HepG2 (cell line): ENCODE measurements around the gene HDDC2. TPM values are rescaled to one million over a fixed set of nuclear protein-coding genes. Genes with fewer than 3 reads are reported as not detected.
A peak's percentile ranks its signal among the peaks of the same experiment; 100 is the strongest.

Experiments used
- EEA1 ChIP-seq: sonication (generic); formaldehyde crosslinking; IDR thresholded peaks from 2 replicates; pipeline ENCODE4 v1.5.1; 2020; ENCODE audit warnings: mild to moderate bottlenecking, missing genetic modification reagents, borderline replicate concordance
- GABPB1 ChIP-seq: IDR thresholded peaks from 2 replicates; pipeline ENCODE4 v1.6.1; 2016; ENCODE audit warnings: mild to moderate bottlenecking, missing genetic modification reagents, moderate library complexity, missing compliant biosample characterization
- MBNL3 ChIP-seq: fragments of 250-450 bp; sonication (Bioruptor Pico); conservative IDR thresholded peaks from 2 replicates; pipeline ENCODE4 v1.8.0; 2022; ENCODE audit warnings: mild to moderate bottlenecking, inconsistent platforms
- NRL ChIP-seq: sonication (generic); formaldehyde crosslinking; IDR thresholded peaks from 2 replicates; pipeline ENCODE4 v1.5.0; 2020; ENCODE audit warnings: missing genetic modification reagents, mild to moderate bottlenecking, moderate library complexity, borderline replicate concordance
- RFX5 ChIP-seq: IDR thresholded peaks from 2 replicates; pipeline ENCODE4 v1.6.1; 2011; ENCODE audit warnings: low read depth, low read length, improper control_type of control experiment
- SMAD9 ChIP-seq: sonication (generic); formaldehyde crosslinking; IDR thresholded peaks from 2 replicates; pipeline ENCODE4 v1.5.1; 2020; ENCODE audit warnings: mild to moderate bottlenecking, missing genetic modification reagents
- SP5 ChIP-seq: IDR thresholded peaks from 2 replicates; pipeline ENCODE4 v1.6.1; 2016; ENCODE audit warnings: low read depth, borderline replicate concordance
- SRF ChIP-seq: IDR thresholded peaks from 2 replicates; pipeline ENCODE4 v1.6.1; 2011; ENCODE audit warnings: mild to moderate bottlenecking, low read depth, low read length, moderate library complexity
- THAP9 ChIP-seq: sonication (generic); formaldehyde crosslinking; IDR thresholded peaks from 2 replicates; pipeline ENCODE4; 2020; ENCODE audit warnings: missing genetic modification reagents, mild to moderate bottlenecking, borderline replicate concordance
- ZBTB7B ChIP-seq: sonication (generic); formaldehyde crosslinking; IDR thresholded peaks from 2 replicates; pipeline ENCODE4 v1.4.0; 2020; ENCODE audit warnings: missing genetic modification reagents
- ZKSCAN5 ChIP-seq: sonication (generic); formaldehyde crosslinking; IDR thresholded peaks from 2 replicates; pipeline ENCODE4 v1.5.1; 2020; ENCODE audit warnings: mild to moderate bottlenecking, missing genetic modification reagents
- ZNF121 ChIP-seq: sonication (generic); formaldehyde crosslinking; IDR thresholded peaks from 2 replicates; pipeline ENCODE4 v1.5.0; 2020; ENCODE audit warnings: mild to moderate bottlenecking, missing genetic modification reagents
- ZNF335 ChIP-seq: sonication (generic); formaldehyde crosslinking; IDR thresholded peaks from 2 replicates; pipeline ENCODE4 v1.4.0; 2020; ENCODE audit warnings: missing genetic modification reagents
- ZNF460 ChIP-seq: sonication (generic); formaldehyde crosslinking; IDR thresholded peaks from 2 replicates; pipeline ENCODE4 v1.5.1; 2020; ENCODE audit warnings: missing genetic modification reagents, mild to moderate bottlenecking, borderline replicate concordance
- ZNF558 ChIP-seq: sonication (generic); formaldehyde crosslinking; IDR thresholded peaks from 2 replicates; pipeline ENCODE4 v1.9.0; 2022; ENCODE audit warnings: mild to moderate bottlenecking, missing genetic modification reagents, borderline replicate concordance
- ZNF589 ChIP-seq: sonication (generic); formaldehyde crosslinking; conservative IDR thresholded peaks from 2 replicates; pipeline ENCODE4 v1.8.0; 2022; ENCODE audit warnings: mild to moderate bottlenecking, moderate library complexity, missing genetic modification reagents
- ZNF605 ChIP-seq: sonication (generic); formaldehyde crosslinking; IDR thresholded peaks from 2 replicates; pipeline ENCODE4 v1.8.0; 2022; ENCODE audit warnings: mild to moderate bottlenecking, missing genetic modification reagents
- ZNF674 ChIP-seq: sonication (generic); formaldehyde crosslinking; IDR thresholded peaks from 2 replicates; pipeline ENCODE4 v1.5.0; 2020; ENCODE audit warnings: low read depth, mild to moderate bottlenecking, missing genetic modification reagents
- ZNF75D ChIP-seq: sonication (generic); formaldehyde crosslinking; IDR thresholded peaks from 2 replicates; pipeline ENCODE4 v1.8.1; 2023; ENCODE audit warnings: missing genetic modification reagents, mild to moderate bottlenecking, borderline replicate concordance
- ZNF792 ChIP-seq: IDR thresholded peaks from 2 replicates; pipeline ENCODE4 v1.6.1; 2016
- ZNF841 ChIP-seq: sonication (generic); formaldehyde crosslinking; IDR thresholded peaks from 2 replicates; pipeline ENCODE4 v1.8.1; 2023; ENCODE audit warnings: missing genetic modification reagents, borderline replicate concordance
- ZNF879 ChIP-seq: sonication (generic); formaldehyde crosslinking; IDR thresholded peaks from 2 replicates; pipeline ENCODE4 v1.8.1; 2023; ENCODE audit warnings: missing genetic modification reagents
- polyA plus RNA-seq, 8 experiments: library from polyadenylated mRNA; depleted of rRNA in 3 of 8; stranded (reverse) in 7 of 8; unstranded in 1 of 8; fragments of >200 nt; fragmentation: Illumina TruSeq in 4 of 8; extraction: Trizol in 4 of 8; gene quantifications; 2 replicates each; pipeline versions ENCODE4 v1.2.1 to v1.2.3, GENCODE V29; 2011 to 2016; ENCODE audit warnings: low read depth in 4 of 8, missing spikeins in 1 of 8, mixed read lengths in 1 of 8; ENCODE audit not compliant: insufficient read depth in 1 of 8
- total RNA-seq, 5 experiments: library from RNA; depleted of rRNA; stranded (reverse); fragments of >200 nt; fragmentation: Illumina TruSeq; extraction: Trizol; gene quantifications; 2 replicates each; pipeline ENCODE4 v1.2.3, GENCODE V29; 2016; ENCODE audit warnings: low read depth in 1 of 5
- TF ChIP-seq, protein P1 (sequence below): sonication (generic); formaldehyde crosslinking; IDR thresholded peaks from 2 replicates; pipeline ENCODE4 v1.4.0; 2020; ENCODE audit warnings: low read depth, mild to moderate bottlenecking, missing genetic modification reagents
- TF ChIP-seq, protein P2 (sequence below): sonication (generic); formaldehyde crosslinking; IDR thresholded peaks from 2 replicates; pipeline ENCODE4 v1.8.0; 2022; ENCODE audit warnings: mild to moderate bottlenecking, missing genetic modification reagents

The HDDC2 gene
- total and polyA plus RNA-seq, 2 of the 13 experiments (the other 11 are each of a cell fraction or from before 2014, with no cell fraction given) = 76.7 to 78.7 TPM

- peak; percentile 91; the same call in 1 of the 2 replicates for TF ChIP-seq ZNF75D (CRISPR knock-in tag)
- TF ChIP-seq GABPB1 (CRISPR knock-in tag) = peak; percentile 93
- TF ChIP-seq, protein P1, sequence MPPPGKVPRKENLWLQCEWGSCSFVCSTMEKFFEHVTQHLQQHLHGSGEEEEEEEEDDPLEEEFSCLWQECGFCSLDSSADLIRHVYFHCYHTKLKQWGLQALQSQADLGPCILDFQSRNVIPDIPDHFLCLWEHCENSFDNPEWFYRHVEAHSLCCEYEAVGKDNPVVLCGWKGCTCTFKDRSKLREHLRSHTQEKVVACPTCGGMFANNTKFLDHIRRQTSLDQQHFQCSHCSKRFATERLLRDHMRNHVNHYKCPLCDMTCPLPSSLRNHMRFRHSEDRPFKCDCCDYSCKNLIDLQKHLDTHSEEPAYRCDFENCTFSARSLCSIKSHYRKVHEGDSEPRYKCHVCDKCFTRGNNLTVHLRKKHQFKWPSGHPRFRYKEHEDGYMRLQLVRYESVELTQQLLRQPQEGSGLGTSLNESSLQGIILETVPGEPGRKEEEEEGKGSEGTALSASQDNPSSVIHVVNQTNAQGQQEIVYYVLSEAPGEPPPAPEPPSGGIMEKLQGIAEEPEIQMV (CRISPR knock-in tag) = peak; percentile 98
- no peak for TF ChIP-seq ZNF879 (CRISPR knock-in tag)
- TF ChIP-seq RFX5 = no peak
- TF ChIP-seq ZNF792 (CRISPR knock-in tag) = peak; percentile 90
- TF ChIP-seq SMAD9 (CRISPR knock-in tag) = 0 out of 2 replicates have a peak, but pooled peaks have one; percentile 85
- peak; percentile 64; the same call in 1 of the 2 replicates for TF ChIP-seq ZNF674 (CRISPR knock-in tag)
- no peak for TF ChIP-seq ZNF460 (CRISPR knock-in tag)
- TF ChIP-seq ZNF841 (CRISPR knock-in tag) = no peak
- peak; percentile 65; the same call in 1 of the 2 replicates for TF ChIP-seq ZBTB7B (CRISPR knock-in tag)
- peak; percentile 93 for TF ChIP-seq EEA1 (CRISPR knock-in tag)
- TF ChIP-seq ZNF121 (CRISPR knock-in tag) = peak; percentile 74; the same call in 1 of the 2 replicates
- peak; percentile 84; the same call in 1 of the 2 replicates for TF ChIP-seq ZNF558 (CRISPR knock-in tag)
- TF ChIP-seq NRL (CRISPR knock-in tag) = peak; percentile 96
- no peak for TF ChIP-seq MBNL3 (CRISPR knock-in tag)
- peak; percentile 63 for TF ChIP-seq THAP9 (CRISPR knock-in tag)
- TF ChIP-seq ZNF335 = 0 out of 2 replicates have a peak, but pooled peaks have one; percentile 34
- peak; percentile 86 for TF ChIP-seq SP5
- no peak for TF ChIP-seq SRF
- TF ChIP-seq, protein P2, sequence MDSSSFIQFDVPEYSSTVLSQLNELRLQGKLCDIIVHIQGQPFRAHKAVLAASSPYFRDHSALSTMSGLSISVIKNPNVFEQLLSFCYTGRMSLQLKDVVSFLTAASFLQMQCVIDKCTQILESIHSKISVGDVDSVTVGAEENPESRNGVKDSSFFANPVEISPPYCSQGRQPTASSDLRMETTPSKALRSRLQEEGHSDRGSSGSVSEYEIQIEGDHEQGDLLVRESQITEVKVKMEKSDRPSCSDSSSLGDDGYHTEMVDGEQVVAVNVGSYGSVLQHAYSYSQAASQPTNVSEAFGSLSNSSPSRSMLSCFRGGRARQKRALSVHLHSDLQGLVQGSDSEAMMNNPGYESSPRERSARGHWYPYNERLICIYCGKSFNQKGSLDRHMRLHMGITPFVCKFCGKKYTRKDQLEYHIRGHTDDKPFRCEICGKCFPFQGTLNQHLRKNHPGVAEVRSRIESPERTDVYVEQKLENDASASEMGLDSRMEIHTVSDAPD (CRISPR knock-in tag) = peak; percentile 84; the same call in 1 of the 2 replicates
- peak; percentile 53 for TF ChIP-seq ZNF605 (CRISPR knock-in tag)
- TF ChIP-seq ZNF589 = 0 out of 2 replicates have a peak, but pooled peaks have one; percentile 31
- no peak for TF ChIP-seq ZKSCAN5 (CRISPR knock-in tag)
Observed at GRCh38 chr6:125301435-125302391, at the start of gene HDDC2 (continued).
